Chondrocyte (in vitro differentiated cells): ENCODE data around the gene DPEP2NB. TPM values are rescaled to one million over a fixed set of nuclear protein-coding genes. Genes with fewer than 3 reads are reported as not detected.

Experiments used
- DNase-seq: peaks from one replicate; pipeline ENCODE4 v3.0.0; 2021; ENCODE audit warnings: mixed read lengths, low spot score
- H3K27ac Mint-ChIP-seq: one replicate; pipeline ENCODE4 v1.8.0; 2021; ENCODE audit warnings: mild to moderate bottlenecking, moderate library complexity, mixed read lengths; ENCODE audit not compliant: unreplicated experiment
- H3K27me3 Mint-ChIP-seq: 2 replicates; pipeline ENCODE4 v1.8.0; 2021; ENCODE audit warnings: low read depth, mixed read lengths
- H3K36me3 Mint-ChIP-seq: 2 replicates; pipeline ENCODE4 v1.8.0; 2021; ENCODE audit warnings: low read depth, mixed read lengths
- H3K4me1 Mint-ChIP-seq: 2 replicates; pipeline ENCODE4 v1.8.0; 2021; ENCODE audit warnings: low read depth, mild to moderate bottlenecking, mixed read lengths
- H3K4me3 Mint-ChIP-seq: one replicate; pipeline ENCODE4 v1.8.0; 2021; ENCODE audit warnings: mild to moderate bottlenecking, moderate library complexity, mixed read lengths; ENCODE audit not compliant: unreplicated experiment
- H3K9me3 Mint-ChIP-seq: 2 replicates; pipeline ENCODE4 v1.8.0; 2021; ENCODE audit warnings: low read depth, mixed read lengths
- CTCF ChIP-seq: fragments of 200-600 bp; sonication (generic); IDR thresholded peaks from 2 replicates; pipeline ENCODE4 v1.5.0; 2021; ENCODE audit warnings: antibody characterized with exemption, mild to moderate bottlenecking, moderate library complexity
- total RNA-seq: library from RNA; stranded (reverse); gene quantifications from 3 replicates; pipeline ENCODE4 v1.2.1, GENCODE V29; 2021

Gene DPEP2NB
- total RNA-seq, 1 donor from 2014 or later = not detected

- peak overlapping the region; percentile 35 for H3K4me3 Mint-ChIP-seq
- peak; percentile 99 for TF ChIP-seq CTCF
- DNase-seq = no peak
Observed at GRCh38 chr16:67993207-67994039, 22.3 kb downstream of the DPEP2NB start.

GRCh38 chr16:67992661-67993206 is 23.0 kb downstream of the DPEP2NB start:
- Mint-ChIP-seq H3K4me1 (peaks cover 6% of the 10 kb centered on the region), H3K9me3 (no peaks in the 10 kb centered on the region), H3K36me3 (no peaks in the 10 kb centered on the region), H3K27me3 (no peaks in the 10 kb centered on the region), H3K4me3 (no peak overlapping the region), H3K27ac (no peak overlapping the region)
- no peak for TF ChIP-seq CTCF
- no peak for DNase-seq

More at GRCh38 chr16:67993207-67994039, 22.3 kb downstream of the DPEP2NB start:
- Mint-ChIP-seq H3K36me3 (no peaks in the 10 kb centered on the region), H3K9me3 (no peaks in the 10 kb centered on the region), H3K4me1 (peaks cover 6% of the 10 kb centered on the region), H3K27me3 (no peaks in the 10 kb centered on the region), H3K27ac (peak overlapping the region; percentile 12)

- H3K27ac Mint-ChIP-seq = no peak overlapping the region
Observed at GRCh38 chr16:67990018-67990386, 25.7 kb downstream of the DPEP2NB start.

GRCh38 chr16:67989322-67990017 is 26.2 kb downstream of the DPEP2NB start:
- no peak for DNase-seq

More at GRCh38 chr16:67990018-67990386, 25.7 kb downstream of the DPEP2NB start:
- Mint-ChIP-seq H3K4me1 (peaks cover 6% of the 10 kb centered on the region), H3K9me3 (no peaks in the 10 kb centered on the region), H3K36me3 (no peaks in the 10 kb centered on the region), H3K27me3 (no peaks in the 10 kb centered on the region), H3K4me3 (no peak overlapping the region)
- no peak for DNase-seq
- TF ChIP-seq CTCF = no peak

More at GRCh38 chr16:67989322-67990017, 26.2 kb downstream of the DPEP2NB start:
- H3K36me3 Mint-ChIP-seq = no peaks in the 10 kb centered on the region
- no peak overlapping the region for H3K27ac Mint-ChIP-seq
- H3K27me3 Mint-ChIP-seq = no peaks in the 10 kb centered on the region
- H3K9me3 Mint-ChIP-seq = no peaks in the 10 kb centered on the region
- peaks cover 6% of the 10 kb centered on the region for H3K4me1 Mint-ChIP-seq
- no peak overlapping the region for H3K4me3 Mint-ChIP-seq
- TF ChIP-seq CTCF = no peak
